PC-3 (cell line): ENCODE data around the gene GNB1. TPM values are rescaled to one million over a fixed set of nuclear protein-coding genes. Genes with fewer than 3 reads are reported as not detected.

Source experiments
- ATAC-seq: fragments of 200-7000 bp; cut with Tn5 transposase; 2 replicates; pipeline ENCODE4 v1.9.1; 2020; ENCODE audit warnings: mild to moderate bottlenecking, moderate library complexity
- BruUV-seq: library from RNA; stranded (reverse); fragments of 400-500 nt; replicated peaks from 2 replicates; lab custom pipeline; 2021; lab: Mats Ljungman, UMichigan
- CTCF ChIA-PET: fragments of 300-600 bp; sonication (Branson Sonifier 250); formaldehyde crosslinking; loops from one replicate; lab custom pipeline; 2022; ENCODE audit warnings: antibody characterized with exemption; lab: Charles Lee
- POLR2A ChIA-PET: fragments of 300-600 bp; sonication (Branson Sonifier 250); formaldehyde crosslinking; loops from one replicate; lab custom pipeline; 2022; ENCODE audit warnings: antibody characterized with exemption; ENCODE audit not compliant: unreplicated experiment; lab: Charles Lee
- DNase-seq: peaks from one replicate; pipeline ENCODE4 v3.0.0-alpha.2; 2015
- H2AFZ ChIP-seq: fragments of 300-600 bp; sonication (generic); 2 replicates; pipeline ENCODE4 v1.6.0; 2016; ENCODE audit warnings: antibody characterized with exemption, low read length
- H3F3A ChIP-seq: fragments of 300-600 bp; sonication (generic); one replicate; pipeline ENCODE4 v1.6.0; 2017; ENCODE audit warnings: antibody characterized with exemption, low read length, control low read depth, mild to moderate bottlenecking; ENCODE audit not compliant: unreplicated experiment
- H3K27ac ChIP-seq: fragments of 300-600 bp; sonication (generic); 2 replicates; pipeline ENCODE4 v1.5.1; 2016; ENCODE audit warnings: mild to moderate bottlenecking, low read length
- H3K27me3 ChIP-seq: fragments of 300-600 bp; sonication (generic); 2 replicates; pipeline ENCODE4 v1.6.1; 2016; ENCODE audit warnings: low read length, mixed read lengths
- H3K36me3 ChIP-seq: fragments of 300-600 bp; sonication (generic); 2 replicates; pipeline ENCODE4 v1.6.1; 2016; ENCODE audit warnings: low read depth, mixed run types, low read length, mixed read lengths
- H3K4me1 ChIP-seq: fragments of 300-600 bp; sonication (generic); 2 replicates; pipeline ENCODE4 v1.5.1; 2016; ENCODE audit warnings: low read length; ENCODE audit not compliant: insufficient read depth
- H3K4me2 ChIP-seq: fragments of 300-600 bp; sonication (generic); 2 replicates; pipeline ENCODE4 v1.6.0; 2016; ENCODE audit warnings: low read length
- H3K4me3 ChIP-seq: fragments of 300-600 bp; sonication (generic); 2 replicates; pipeline ENCODE4 v1.5.1; 2016; ENCODE audit warnings: mild to moderate bottlenecking, low read length, mixed read lengths
- H3K79me2 ChIP-seq: fragments of 300-600 bp; sonication (generic); 2 replicates; pipeline ENCODE4 v1.6.1; 2017; ENCODE audit warnings: low read length, mixed read lengths
- H3K9ac ChIP-seq: fragments of 300-600 bp; sonication (generic); 2 replicates; pipeline ENCODE4 v1.6.0; 2016; ENCODE audit warnings: mild to moderate bottlenecking, low read length
- H3K9me2 ChIP-seq: fragments of 300-600 bp; sonication (generic); replicated peaks from 2 replicates; pipeline ENCODE4 v1.6.1; 2016; ENCODE audit warnings: mixed run types, low read length, mixed read lengths
- H3K9me3 ChIP-seq: fragments of 300-600 bp; sonication (generic); 2 replicates; pipeline ENCODE4 v1.6.1; 2016; ENCODE audit warnings: low read length, mixed read lengths
- H4K20me1 ChIP-seq: fragments of 300-600 bp; sonication (generic); 2 replicates; pipeline ENCODE4 v1.6.1; 2016; ENCODE audit warnings: low read length, mixed read lengths
- EZH2 ChIP-seq: fragments of 300-600 bp; sonication (generic); IDR thresholded peaks from one replicate; pipeline ENCODE4 v1.6.1; 2017; ENCODE audit warnings: antibody characterized with exemption, mild to moderate bottlenecking, low read length; ENCODE audit not compliant: unreplicated experiment
- EZH2phosphoT487 ChIP-seq: fragments of 300-600 bp; sonication (generic); IDR thresholded peaks from 2 replicates; pipeline ENCODE4 v1.6.1; 2018; ENCODE audit warnings: mild to moderate bottlenecking, antibody characterized with exemption, low read length, borderline replicate concordance
- intact Hi-C: fragments of 100-400 bp; cut with micrococcal nuclease; formaldehyde crosslinking; loops from 2 replicates; pipeline ENCODE4 v1.9.0; 2023
- total RNA-seq: library from RNA; depleted of rRNA; stranded (reverse); fragments of >200 nt; gene quantifications from 2 replicates; pipeline ENCODE4 v1.2.3, GENCODE V29; 2014
- TF ChIP-seq, protein P1 (sequence below): fragments of 300-600 bp; sonication (generic); conservative IDR thresholded peaks from 2 replicates; pipeline ENCODE4 v1.5.1; 2017; ENCODE audit warnings: antibody characterized with exemption, low read depth, mild to moderate bottlenecking, low read length

Gene GNB1
- total RNA-seq, 1 experiment from 2014 or later, result 125 TPM

DNA sequence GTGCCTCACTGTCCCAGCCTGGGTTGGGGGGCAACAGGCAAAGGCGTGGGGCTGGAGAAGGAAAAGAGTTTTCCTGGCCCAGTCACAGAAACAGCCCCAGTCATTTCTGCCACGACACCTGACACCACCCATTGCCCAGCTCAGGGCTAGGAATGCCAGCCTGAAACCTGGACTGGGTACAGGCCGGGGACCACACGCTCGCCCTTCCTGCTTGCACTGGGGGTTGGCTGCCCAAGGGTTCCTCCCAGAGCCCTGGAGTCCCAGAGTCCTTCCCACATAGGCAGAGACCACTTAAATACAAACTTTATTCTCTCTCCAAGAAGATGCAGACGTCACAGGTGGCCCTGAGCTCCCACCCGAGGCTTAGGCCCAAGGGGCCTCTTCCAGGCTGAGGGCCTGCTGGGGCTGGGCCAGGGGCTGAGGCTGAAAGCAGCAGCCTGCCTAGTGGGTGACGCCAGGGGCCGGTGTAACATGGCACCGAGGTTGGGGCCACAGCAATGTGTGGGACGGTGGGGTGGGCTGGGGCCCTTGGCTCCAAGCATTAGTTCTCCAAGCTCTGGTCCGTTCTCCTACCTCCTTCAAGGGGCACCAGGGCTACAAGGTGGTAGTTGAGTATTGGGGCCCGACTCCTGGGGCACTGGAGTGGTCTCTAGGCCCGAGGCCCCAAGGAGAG lies 26.6 kb upstream of the GNB1 start:
- Histone ChIP-seq H3K4me3 (no peak overlapping the region), H3K27ac (no peak overlapping the region), H3K79me2 (no peaks in the 10 kb centered on the region), H4K20me1 (no peaks in the 10 kb centered on the region), H2AFZ (no peak overlapping the region), H3K9ac (no peak overlapping the region), H3K27me3 (no peaks in the 10 kb centered on the region), H3K4me1 (peaks cover 15% of the 10 kb centered on the region), H3F3A (no peaks in the 10 kb centered on the region), H3K9me3 (no peaks in the 10 kb centered on the region), H3K36me3 (no peaks in the 10 kb centered on the region), H3K9me2 (no peaks in the 10 kb centered on the region), H3K4me2 (no peak overlapping the region)
- TF ChIP-seq EZH2phosphoT487 (no peak), EZH2 (no peak)
- TF ChIP-seq, protein P1, sequence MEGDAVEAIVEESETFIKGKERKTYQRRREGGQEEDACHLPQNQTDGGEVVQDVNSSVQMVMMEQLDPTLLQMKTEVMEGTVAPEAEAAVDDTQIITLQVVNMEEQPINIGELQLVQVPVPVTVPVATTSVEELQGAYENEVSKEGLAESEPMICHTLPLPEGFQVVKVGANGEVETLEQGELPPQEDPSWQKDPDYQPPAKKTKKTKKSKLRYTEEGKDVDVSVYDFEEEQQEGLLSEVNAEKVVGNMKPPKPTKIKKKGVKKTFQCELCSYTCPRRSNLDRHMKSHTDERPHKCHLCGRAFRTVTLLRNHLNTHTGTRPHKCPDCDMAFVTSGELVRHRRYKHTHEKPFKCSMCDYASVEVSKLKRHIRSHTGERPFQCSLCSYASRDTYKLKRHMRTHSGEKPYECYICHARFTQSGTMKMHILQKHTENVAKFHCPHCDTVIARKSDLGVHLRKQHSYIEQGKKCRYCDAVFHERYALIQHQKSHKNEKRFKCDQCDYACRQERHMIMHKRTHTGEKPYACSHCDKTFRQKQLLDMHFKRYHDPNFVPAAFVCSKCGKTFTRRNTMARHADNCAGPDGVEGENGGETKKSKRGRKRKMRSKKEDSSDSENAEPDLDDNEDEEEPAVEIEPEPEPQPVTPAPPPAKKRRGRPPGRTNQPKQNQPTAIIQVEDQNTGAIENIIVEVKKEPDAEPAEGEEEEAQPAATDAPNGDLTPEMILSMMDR, result no peak
- DNase-seq, result no peak
- no peak for ATAC-seq
- CTCF ChIA-PET, result no interaction called here
- intact Hi-C loops, result no loop called here
- BruUV-seq, result TSS peak; percentile 53
- POLR2A ChIA-PET, result no interaction called here

- Histone ChIP-seq H3K4me3 (no peak overlapping the region), H3K27me3 (no peaks in the 10 kb centered on the region), H3K27ac (no peak overlapping the region), H3K4me1 (peaks cover 15% of the 10 kb centered on the region), H3K9ac (no peak overlapping the region), H3F3A (no peaks in the 10 kb centered on the region), H3K4me2 (no peak overlapping the region), H2AFZ (no peak overlapping the region), H3K9me3 (no peaks in the 10 kb centered on the region), H3K9me2 (no peaks in the 10 kb centered on the region), H3K79me2 (no peaks in the 10 kb centered on the region), H4K20me1 (no peaks in the 10 kb centered on the region), H3K36me3 (no peaks in the 10 kb centered on the region)
- no peak for DNase-seq
- no peak for TF ChIP-seq EZH2
- TF ChIP-seq, protein P1, result no peak
- TF ChIP-seq EZH2phosphoT487, result no peak
- no TSS peak for BruUV-seq
- ChIA-PET CTCF (no interaction called here), POLR2A (no interaction called here)
- no peak for ATAC-seq
- intact Hi-C loops, result no loop called here
Observed at GRCh38 chr1:1916851-1917251, 26.0 kb upstream of the GNB1 start.
